Measurements from ENCODE around the gene DDX25.

The DDX25 gene

GRCh38 chr11:125950696-125951651, 46.7 kb downstream of the DDX25 start:
- TF ChIP-seq CREB1 (IDR thresholded peaks at IDR 0.05; ENCODE audit: low read depth) (no peak), EP300 (IDR thresholded peaks at IDR 0.05; ENCODE audit: borderline replicate concordance) (no peak), YY1 (IDR thresholded peaks at IDR 0.05; ENCODE audit: low read depth) (no peak), CEBPB (IDR thresholded peaks at IDR 0.05) (no peak), REST (IDR thresholded peaks at IDR 0.05; ENCODE audit: low read depth) (no peak), RAD21 (IDR thresholded peaks at IDR 0.05; ENCODE audit: low read depth) (no peak), TCF12 (IDR thresholded peaks at IDR 0.05; ENCODE audit: low read depth) (no peak), EGR1 (IDR thresholded peaks at IDR 0.05) (no peak), ZBTB7A (IDR thresholded peaks at IDR 0.05; ENCODE audit: low read depth) (no peak), USF1 (IDR thresholded peaks at IDR 0.05) (no peak), FOXM1 (IDR thresholded peaks at IDR 0.05; ENCODE audit: borderline replicate concordance, low read depth) (no peak), TAF1 (IDR thresholded peaks at IDR 0.05; ENCODE audit: low read depth) (no peak), NFIC (IDR thresholded peaks at IDR 0.05) (no peak), TEAD4 (IDR thresholded peaks at IDR 0.05) (no peak)
- TF ChIP-seq, protein P1, sequence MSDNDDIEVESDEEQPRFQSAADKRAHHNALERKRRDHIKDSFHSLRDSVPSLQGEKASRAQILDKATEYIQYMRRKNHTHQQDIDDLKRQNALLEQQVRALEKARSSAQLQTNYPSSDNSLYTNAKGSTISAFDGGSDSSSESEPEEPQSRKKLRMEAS (IDR thresholded peaks at IDR 0.05): no peak

DNA sequence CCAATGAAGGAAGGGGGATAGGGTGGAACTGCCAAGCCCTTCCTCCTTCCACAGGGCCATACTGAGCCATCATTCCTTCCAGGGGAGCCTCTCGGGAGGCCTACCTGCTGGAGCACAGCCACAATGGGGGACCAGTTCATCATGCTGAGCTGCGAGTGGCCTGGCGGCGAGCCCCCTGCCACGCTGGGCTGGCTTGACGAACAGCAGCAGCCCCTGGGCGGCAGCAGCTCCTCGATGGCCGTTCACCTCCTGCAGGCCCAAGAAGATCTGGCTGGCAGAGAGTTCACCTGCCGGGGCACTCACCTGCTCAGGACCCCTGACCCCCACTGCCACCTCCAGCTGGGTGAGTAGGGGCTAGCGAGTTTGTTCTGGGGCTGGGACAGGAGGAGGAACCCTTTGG, 47.4 kb downstream of the DDX25 start:
- TF ChIP-seq YY1 (IDR thresholded peaks at IDR 0.05; ENCODE audit: low read depth) (no peak), EGR1 (IDR thresholded peaks at IDR 0.05) (no peak), CEBPB (IDR thresholded peaks at IDR 0.05) (no peak), CREB1 (IDR thresholded peaks at IDR 0.05; ENCODE audit: low read depth) (no peak), TEAD4 (IDR thresholded peaks at IDR 0.05) (no peak), EP300 (IDR thresholded peaks at IDR 0.05; ENCODE audit: borderline replicate concordance) (no peak), TCF12 (IDR thresholded peaks at IDR 0.05; ENCODE audit: low read depth) (no peak)

DNA sequence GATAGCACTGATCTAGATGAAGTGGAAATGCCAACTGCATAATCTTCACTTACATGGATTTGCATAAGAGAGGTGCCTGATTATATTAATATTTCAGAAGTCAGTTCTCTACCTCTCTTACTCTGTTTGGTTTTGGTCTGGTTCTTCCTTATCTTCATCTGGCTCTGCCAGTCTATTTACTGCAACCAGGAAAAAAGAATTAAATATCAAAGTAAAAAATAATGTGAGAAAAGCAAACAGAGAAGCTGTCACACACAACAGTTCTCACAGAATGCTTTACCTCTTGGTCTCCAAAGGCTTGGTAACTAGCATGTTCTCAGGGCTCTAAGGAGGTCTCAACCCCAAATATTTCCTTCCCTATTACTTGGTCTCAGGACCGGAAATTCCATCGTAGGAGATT, 48.3 kb downstream of the DDX25 start:
- no peak for TF ChIP-seq TAF1 (IDR thresholded peaks at IDR 0.05; ENCODE audit: low read depth)
- TF ChIP-seq USF1 (IDR thresholded peaks at IDR 0.05): no peak
- TF ChIP-seq FOXM1 (IDR thresholded peaks at IDR 0.05; ENCODE audit: borderline replicate concordance, low read depth): no peak
- no peak for TF ChIP-seq EGR1 (IDR thresholded peaks at IDR 0.05)
- no peak for TF ChIP-seq CEBPB (IDR thresholded peaks at IDR 0.05)
- no peak for TF ChIP-seq TEAD4 (IDR thresholded peaks at IDR 0.05)
- TF ChIP-seq RAD21 (IDR thresholded peaks at IDR 0.05; ENCODE audit: low read depth): no peak
- TF ChIP-seq TCF12 (IDR thresholded peaks at IDR 0.05; ENCODE audit: low read depth): no peak
- TF ChIP-seq CREB1 (IDR thresholded peaks at IDR 0.05; ENCODE audit: low read depth): no peak
- TF ChIP-seq ZBTB7A (IDR thresholded peaks at IDR 0.05; ENCODE audit: low read depth): no peak

GRCh38 chr11:125952973-125953372, 48.7 kb downstream of the DDX25 start:
- TF ChIP-seq FOXM1 (IDR thresholded peaks at IDR 0.05; ENCODE audit: borderline replicate concordance, low read depth): no peak
- no peak for TF ChIP-seq TCF12 (IDR thresholded peaks at IDR 0.05; ENCODE audit: low read depth)
- no peak for TF ChIP-seq REST (IDR thresholded peaks at IDR 0.05; ENCODE audit: low read depth)
- no peak for TF ChIP-seq CREB1 (IDR thresholded peaks at IDR 0.05; ENCODE audit: low read depth)
- no peak for TF ChIP-seq YY1 (IDR thresholded peaks at IDR 0.05; ENCODE audit: low read depth)
- no peak for TF ChIP-seq TEAD4 (IDR thresholded peaks at IDR 0.05)
- TF ChIP-seq NFIC (IDR thresholded peaks at IDR 0.05): peak; percentile 49

DNA sequence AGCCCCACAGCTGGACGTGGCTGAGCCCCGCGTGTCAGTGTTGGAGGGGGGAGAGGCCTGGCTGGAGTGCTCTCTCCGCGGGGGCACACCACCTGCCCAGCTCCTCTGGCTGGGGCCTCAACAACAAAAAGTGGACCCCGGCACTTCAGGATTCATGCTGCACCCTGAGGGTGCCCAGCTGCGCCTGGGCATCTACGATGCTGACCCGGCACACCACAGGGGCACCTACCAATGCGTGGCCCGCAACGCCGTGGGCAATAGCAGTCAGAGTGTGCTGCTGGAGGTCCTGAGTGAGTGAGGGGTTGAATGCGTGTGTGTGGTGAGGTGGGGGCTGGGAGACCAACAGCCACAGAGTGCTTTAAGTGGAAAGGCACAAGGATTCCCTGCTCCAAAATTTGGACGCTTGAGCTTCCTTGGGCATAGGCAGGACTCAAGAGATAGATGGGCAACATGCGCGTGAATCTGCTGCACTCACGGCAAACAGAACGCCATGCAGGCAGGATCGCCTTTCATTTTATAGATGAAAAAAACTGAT, 49.2 kb downstream of the DDX25 start:
- TF ChIP-seq EGR1 (IDR thresholded peaks at IDR 0.05) (no peak), EP300 (IDR thresholded peaks at IDR 0.05; ENCODE audit: borderline replicate concordance) (no peak), TAF1 (IDR thresholded peaks at IDR 0.05; ENCODE audit: low read depth) (no peak), YY1 (IDR thresholded peaks at IDR 0.05; ENCODE audit: low read depth) (no peak)
- TF ChIP-seq, protein P1 (IDR thresholded peaks at IDR 0.05): no peak

Measured in Ishikawa (cell line).